G401 (cell line): ENCODE results near the gene SLC22A12. TPM values are rescaled to one million over a fixed set of nuclear protein-coding genes. Genes with fewer than 3 reads are reported as not detected.
"Not testable (repeated sequence)": the region's sequence is repeated elsewhere in the genome, so short reads cannot be mapped to it uniquely, and the experiment has no call there.

Source experiments
- DNase-seq: peaks from one replicate; pipeline ENCODE4 v3.0.0-alpha.2; 2015; ENCODE audit warnings: low spot score
- in situ Hi-C: cut with HindIII; loops from 2 replicates; pipeline ENCODE4 v1.10.0; 2016; ENCODE audit warnings: low sequenced_read_pairs, mixed read lengths
- total RNA-seq: library from RNA; depleted of rRNA; stranded (reverse); fragments of >200 nt; shearing (Covaris generic); gene quantifications from 2 replicates; pipeline ENCODE4 v1.2.3, GENCODE V29; 2014

Gene SLC22A12
- total RNA-seq, 1 experiment from 2014 or later: not detected

DNA sequence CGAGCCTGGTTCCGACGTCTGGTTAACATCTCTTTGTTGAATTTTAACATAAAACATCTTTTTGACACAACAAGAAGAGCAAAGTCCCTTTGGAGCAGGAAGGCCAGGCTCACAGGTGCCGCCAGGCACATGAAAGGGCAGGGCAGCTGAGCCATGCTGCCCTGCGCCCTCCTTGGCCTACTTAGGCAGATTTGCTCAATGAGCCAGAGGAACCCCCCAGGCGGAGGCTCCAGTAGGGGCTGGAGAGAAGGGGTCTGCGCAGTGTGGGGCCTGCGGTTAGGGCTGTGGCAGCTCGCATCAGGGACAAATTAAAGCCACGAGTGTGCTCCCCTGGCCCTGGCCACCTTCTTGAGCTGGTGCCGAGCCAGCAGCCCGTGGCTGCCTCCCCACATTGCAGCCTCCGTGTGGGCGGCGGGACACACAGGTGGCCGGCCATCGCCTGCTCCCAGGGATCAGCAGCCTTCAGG is 9.9 kb upstream of the SLC22A12 start:
- DNase-seq: no peak
- in situ Hi-C loops: no loop called here

DNA sequence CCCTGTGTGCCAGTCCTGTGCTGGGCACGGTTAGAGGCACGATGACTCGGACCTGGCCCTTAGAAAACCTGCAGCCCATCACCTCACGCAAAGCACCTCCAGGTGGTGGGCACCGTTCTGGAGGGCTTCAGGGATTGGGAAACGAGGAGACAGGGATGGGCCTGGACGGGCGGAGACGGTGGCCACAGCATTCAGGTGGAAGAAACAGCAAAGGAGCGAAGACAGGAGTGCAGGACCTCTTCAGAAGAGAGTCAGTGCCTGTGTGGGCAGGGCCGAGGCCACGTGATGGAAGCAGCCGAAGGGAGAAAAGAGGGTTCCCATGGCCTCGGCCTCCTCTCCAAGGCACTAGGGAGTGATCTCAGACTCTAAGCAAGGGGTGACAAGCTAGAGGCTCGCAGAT is 8.1 kb upstream of the SLC22A12 start:
- no peak for DNase-seq
- in situ Hi-C loops: no loop called here

DNA sequence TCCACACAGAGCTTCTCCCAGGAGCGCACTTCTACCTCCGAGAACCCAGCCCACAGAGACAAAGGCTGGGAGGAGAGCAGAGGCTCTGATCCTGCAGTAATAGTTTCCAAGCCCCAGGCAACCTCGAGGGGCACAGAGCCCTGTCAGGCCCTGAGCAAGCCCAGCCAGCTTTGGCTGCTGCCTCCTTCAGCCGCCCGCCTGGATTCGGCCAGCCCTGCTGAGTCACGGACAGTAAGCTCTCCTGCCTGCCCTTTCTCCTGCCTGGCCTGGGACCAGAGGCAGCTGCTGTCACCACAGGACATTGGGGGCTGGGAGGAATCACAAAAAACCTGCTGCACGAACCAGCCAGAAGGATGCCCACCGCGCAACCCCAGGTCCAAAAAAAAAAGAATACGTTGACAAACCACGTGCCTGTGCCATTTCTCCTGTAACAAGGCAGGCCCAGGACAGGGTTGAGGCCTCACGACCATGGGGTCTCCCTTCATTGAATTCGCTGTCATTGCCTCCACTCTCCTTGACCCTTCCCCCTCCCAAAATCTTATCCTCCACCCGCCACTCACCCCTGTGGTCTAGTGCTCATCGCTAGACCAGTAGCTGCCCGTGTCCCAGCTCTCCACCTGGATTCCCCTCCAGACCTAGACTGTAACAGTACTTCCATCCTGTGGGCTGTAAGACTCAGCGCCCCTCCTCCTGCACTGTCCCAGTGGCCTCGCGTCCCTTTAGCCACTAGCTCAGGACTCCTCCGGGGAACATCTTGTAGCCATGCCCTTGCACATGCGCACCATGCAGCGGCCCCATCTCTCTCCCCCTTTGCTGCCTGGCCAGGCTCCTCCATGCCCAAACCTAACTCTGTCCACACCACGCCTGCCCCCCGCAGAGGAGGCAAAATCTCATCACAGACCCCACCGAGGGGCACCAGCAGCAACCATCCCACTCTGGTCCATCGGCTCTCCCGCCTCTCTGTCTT is 7.4 kb upstream of the SLC22A12 start:
- in situ Hi-C loops: no loop called here
- DNase-seq: peak; percentile 85

DNA sequence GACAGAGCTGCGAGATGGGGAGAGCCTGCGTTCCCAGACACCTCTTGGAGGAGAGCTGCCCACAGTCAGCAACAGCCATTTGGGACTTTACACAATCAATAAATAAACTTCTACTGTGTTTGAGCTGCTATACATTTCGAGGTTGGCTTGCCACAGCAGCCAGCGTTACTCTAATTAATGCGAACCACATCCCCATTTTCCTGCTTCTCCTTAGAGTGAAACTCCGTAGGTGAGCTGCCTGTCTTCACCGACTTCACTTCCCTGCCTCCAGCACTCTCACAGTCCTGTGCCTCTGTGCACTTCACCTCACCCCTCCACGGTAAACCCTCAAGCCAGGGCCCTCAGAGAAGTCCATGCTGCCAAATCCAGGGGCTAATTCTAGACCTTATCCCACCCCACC is 5.9 kb upstream of the SLC22A12 start:
- DNase-seq: peak; percentile 54
- in situ Hi-C loops: no loop called here

DNA sequence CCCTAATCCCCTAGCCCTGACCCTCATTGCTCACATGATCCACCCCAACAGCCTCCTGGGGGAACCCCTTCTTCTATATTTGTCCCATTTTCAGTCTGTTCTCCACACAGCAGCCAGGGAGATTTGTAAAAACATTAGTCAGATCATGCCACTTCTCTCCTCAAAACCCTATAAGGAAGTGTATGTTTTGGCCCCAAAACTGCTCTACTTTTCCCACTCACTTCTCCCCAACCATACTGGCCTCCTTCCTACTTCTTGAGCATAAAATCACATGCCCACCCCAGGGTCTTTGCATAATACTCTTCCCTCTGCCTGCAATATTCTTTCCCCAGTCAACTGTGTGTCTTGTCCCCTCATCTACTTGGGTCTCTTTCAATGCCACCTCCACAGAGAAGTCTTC is 4.7 kb upstream of the SLC22A12 start:
- in situ Hi-C loops: no loop called here
- no peak for DNase-seq

DNA sequence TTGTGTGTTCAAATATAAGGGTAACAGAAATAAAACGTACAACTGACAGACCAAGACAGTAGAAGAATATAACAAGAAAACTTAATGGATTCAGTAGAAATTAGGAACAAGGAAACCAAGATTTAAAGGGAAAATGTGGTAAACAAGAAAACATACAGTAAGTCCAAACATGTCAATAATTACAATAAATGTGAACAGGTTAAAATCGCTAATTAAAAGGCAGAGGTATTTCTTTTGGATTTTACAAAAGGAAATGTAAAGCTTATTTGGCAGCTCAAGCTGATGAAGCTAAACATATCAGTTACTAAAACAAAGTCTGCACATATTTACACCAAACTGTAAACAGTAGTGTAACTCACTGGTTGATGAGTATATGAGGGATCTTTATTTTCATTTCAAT is 2.3 kb upstream of the SLC22A12 start:
- in situ Hi-C loops: no loop called here
- DNase-seq: no peak

DNA sequence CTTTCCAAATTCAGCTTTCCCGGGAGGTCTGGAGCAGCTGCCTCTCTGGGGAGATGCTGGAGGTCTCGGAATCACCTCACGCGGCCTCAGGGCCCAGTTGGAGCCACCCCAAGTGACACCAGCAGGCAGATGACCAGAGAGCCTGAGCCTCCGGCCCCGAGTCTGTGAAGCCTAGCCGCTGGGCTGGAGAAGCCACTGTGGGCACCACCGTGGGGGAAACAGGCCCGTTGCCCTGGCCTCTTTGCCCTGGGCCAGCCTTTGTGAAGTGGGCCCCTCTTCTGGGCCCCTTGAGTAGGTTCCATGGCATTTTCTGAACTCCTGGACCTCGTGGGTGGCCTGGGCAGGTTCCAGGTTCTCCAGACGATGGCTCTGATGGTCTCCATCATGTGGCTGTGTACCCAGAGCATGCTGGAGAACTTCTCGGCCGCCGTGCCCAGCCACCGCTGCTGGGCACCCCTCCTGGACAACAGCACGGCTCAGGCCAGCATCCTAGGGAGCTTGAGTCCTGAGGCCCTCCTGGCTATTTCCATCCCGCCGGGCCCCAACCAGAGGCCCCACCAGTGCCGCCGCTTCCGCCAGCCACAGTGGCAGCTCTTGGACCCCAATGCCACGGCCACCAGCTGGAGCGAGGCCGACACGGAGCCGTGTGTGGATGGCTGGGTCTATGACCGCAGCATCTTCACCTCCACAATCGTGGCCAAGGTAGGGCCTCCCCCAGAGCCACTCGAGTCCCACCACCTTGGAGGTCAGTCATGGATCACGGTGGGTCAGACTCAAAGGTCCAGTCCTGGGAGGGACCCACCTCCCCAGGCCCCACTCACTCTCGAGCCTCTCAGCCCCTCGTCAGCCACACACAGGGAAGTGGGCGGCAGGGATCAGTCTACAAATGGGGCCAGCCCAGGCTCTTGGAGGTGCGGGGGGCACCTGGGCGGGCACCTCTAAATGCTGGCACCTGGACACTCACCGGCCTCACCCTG is 525 bp downstream of the SLC22A12 start:
- DNase-seq: no peak
- in situ Hi-C loops: no loop called here

DNA sequence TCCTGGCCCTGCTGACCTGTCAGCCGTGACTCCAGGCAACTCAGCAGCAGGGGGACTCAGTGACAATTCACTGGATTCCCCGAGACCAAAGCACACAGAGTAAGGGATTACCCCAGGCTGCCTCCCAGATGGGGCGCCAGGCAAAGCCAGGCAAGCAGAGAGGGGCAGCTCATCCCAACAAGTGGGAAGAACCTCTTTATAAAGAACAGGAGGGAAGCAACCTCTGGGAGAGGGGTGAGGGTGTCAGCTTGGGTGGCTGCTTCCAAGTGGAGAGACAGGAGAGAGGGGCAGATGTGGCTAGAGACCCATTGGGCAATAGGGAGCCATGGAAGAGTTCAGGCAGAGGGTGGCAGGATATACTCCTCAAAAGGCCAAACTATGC is 1.2 kb downstream of the SLC22A12 start:
- in situ Hi-C loops: no loop called here
- no peak for DNase-seq

DNA sequence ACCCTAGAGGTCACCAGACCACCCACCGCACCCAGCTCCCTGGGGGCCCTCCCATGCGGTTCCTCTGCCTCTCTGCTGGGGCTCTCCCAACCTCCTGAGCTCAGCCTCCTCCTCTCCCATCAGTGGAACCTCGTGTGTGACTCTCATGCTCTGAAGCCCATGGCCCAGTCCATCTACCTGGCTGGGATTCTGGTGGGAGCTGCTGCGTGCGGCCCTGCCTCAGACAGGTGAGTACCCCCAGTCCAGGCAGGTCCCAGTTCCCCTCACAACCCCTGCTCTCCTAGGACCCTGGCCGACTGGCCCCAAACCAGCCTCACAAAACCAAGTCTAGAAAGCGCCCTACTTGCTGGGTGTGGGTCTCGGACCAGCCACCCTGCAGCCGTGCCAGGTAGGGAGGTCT is 1.6 kb downstream of the SLC22A12 start:
- in situ Hi-C loops: no loop called here
- no peak for DNase-seq

DNA sequence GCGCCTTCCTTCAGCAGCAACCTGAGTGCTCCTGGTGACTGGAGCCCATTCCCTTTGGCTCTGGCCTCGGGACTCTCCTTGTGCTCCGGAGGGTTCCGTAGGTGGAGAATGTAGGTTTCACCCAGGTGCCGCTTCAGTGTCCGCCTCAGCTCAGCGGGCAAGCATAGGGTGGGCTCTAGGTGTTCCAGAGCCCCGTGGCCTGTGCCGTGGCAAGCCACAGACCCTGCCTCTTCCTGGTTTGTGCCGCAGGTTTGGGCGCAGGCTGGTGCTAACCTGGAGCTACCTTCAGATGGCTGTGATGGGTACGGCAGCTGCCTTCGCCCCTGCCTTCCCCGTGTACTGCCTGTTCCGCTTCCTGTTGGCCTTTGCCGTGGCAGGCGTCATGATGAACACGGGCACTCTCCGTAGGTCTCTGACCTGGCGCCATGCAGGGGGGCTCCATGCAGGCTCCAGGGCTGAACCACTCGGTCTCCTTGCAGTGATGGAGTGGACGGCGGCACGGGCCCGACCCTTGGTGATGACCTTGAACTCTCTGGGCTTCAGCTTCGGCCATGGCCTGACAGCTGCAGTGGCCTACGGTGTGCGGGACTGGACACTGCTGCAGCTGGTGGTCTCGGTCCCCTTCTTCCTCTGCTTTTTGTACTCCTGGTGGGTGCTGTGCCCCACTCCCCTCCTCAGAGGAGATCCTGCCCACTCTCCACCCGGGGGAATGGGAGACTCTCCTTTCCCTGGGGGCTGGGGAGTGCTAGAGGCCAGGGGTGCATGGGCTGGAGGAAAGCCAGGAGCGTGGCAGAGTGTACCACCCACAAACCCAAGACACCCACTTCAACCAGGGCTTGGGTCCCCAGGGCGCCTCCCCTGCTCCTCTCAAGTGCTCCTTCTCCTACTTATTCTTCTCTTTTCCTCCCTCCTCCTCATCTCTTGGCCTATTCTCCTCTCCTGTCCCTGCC is 2.4 kb downstream of the SLC22A12 start:
- no peak for DNase-seq
- in situ Hi-C loops: no loop called here

DNA sequence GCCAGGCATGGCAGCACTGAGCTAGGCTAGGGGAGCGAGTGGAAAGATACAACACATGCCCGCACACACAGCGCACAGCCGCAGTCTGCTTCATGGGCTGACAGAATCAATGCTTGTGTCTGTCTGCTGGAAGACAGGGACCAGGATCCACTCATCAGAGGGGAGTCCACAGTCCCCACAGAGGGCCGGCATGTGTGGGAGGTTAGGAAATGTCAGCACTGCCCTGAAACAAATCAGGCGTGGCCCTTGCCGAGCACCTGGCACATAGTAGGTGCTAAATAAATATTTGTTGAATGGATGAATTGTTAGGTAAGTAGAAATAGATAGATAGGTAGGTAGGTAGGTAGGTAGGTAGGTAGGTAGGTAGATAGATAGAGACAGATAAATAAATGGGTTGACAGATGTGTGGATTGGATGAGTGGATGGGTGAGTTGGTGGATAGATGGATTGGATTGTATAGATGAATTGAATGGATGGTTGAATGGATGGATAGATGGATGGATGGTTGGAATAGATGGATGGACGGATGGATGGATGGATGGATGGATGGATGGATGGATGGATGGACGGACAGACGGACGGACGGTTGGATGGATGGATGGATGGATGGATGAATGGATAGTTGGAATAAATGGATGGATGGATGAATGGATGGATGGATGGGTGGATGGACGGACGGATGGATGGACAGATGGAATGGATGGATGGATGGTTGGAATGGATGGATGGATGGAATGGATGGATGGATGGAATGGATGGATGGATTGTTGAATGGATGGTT is 3.3 kb downstream of the SLC22A12 start:
- in situ Hi-C loops: no loop called here

DNA sequence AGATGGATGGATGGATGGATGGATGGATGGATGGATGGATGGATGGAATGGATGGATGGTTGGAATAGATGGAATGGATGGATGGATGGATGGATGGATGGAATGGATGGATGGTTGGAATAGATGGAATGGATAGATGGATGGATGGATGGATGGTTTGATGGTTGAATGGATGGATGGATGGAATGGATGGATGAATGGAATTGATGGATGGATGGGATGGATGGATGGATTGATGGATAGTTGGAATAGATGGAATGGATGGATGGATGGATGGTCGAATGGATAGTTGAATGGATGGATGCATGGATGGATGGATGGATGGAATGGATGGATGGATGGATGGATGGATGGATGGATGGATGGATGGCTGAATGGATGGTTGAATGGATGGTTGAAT is 4.9 kb downstream of the SLC22A12 start:
- in situ Hi-C loops, DNase-seq: not testable (repeated sequence)

More for the DNA sequence above, 3.3 kb downstream of the SLC22A12 start:
- DNase-seq: no peak

DNA sequence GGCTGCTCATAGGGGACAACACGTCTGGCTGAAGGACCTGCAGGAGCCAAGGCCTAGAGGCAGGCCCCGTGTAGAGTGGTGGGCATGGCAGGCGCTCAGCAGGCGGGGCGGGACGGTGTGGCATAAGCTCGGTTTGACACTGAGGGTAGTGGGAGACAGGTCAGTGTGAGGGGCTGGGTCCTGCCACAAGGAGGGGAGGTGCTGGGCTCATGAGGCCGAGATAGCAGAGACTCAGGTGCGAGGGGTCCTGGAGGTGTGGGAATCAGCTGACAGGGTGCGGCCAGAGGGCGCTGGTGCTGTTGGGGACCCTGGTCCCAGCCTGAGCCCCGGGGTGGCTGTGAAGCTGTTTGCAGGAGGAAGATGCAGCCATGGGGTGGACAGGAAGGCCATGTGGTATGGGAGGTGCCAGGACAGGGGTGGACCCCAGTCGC is 6.7 kb downstream of the SLC22A12 start:
- no peak for DNase-seq
- in situ Hi-C loops: no loop called here

DNA sequence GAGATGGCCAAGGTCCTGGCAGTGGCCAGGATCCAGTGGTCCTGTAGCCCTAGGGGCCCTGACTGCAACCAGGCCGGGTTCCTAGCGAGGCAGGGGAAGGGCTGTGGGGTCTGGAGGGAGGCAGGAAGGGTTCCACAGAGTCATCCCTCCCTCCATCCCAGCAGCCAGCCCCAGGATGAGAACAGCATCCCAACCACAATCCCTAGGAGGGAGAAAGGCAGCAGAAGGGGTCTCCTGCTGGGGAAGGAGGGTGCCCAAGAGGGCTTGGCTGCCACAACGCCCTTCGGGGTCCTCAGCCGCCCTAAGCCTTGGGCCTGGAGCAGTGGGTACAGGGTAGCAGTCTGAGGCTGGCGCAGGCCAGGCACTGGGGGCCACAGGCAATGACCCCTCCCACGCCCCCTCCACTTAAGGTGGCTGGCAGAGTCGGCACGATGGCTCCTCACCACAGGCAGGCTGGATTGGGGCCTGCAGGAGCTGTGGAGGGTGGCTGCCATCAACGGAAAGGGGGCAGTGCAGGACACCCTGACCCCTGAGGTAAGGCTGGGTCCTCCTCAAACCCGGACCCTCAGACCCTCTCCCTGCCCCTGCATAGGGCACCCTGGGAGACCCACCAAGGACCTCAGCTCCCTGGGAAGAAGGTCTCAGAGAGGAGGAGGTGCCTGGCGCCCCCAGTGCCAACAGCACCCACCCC is 7.2 kb downstream of the SLC22A12 start:
- in situ Hi-C loops: no loop called here
- DNase-seq: no peak

DNA sequence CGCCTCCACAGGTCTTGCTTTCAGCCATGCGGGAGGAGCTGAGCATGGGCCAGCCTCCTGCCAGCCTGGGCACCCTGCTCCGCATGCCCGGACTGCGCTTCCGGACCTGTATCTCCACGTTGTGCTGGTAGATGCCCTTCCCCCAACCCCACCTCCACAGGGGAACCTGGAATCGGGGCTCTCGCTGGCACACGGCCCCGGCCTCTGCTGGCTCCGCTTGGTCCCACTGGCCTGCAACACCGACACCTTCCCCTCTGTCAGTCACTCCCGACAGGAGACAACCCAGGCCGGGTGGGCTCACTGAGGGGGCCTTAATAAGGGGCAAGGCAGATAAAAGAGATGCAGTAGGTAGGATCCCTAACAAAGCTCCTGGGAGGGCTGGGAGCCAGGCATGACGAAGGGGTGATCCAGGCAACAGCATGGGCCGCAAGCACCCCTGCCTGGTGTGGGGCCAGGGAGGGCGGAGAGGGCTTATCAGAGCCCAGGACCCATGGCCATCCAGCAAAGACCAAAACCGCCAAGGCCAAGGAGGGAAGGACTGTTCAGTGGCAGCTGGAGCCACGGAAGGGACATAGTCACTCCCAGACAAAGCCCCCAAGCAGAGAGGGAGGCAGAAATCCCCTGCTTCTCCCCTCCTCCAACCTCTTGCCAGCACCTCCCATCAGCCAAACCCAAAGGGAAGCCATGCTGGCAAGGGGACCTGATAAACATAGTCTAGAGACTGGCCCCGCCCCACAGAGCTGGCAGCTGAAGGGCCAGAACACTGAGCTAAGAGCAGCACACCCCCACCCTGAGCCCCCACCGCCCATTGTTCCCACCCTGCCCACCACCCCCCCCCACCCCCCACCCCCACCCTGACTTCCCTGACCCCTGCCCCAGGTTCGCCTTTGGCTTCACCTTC is 8.0 kb downstream of the SLC22A12 start:
- no peak for DNase-seq
- in situ Hi-C loops: no loop called here

DNA sequence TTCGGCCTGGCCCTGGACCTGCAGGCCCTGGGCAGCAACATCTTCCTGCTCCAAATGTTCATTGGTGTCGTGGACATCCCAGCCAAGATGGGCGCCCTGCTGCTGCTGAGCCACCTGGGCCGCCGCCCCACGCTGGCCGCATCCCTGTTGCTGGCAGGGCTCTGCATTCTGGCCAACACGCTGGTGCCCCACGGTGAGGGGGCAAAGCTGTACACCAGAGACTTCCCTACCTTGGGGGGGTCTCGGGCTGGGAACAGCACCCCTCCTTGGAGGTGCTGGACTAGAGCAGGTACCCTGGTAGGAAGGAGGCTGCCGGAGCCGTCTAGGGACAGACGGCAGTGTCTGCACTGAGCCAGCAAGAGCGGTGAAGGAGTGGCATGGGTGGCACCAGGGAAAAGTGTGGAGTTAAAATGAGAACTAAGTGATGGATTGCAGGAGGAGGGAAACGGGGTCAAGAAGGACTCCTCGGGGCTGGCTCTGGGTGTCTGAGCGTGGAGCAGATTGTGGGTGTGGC is 8.7 kb downstream of the SLC22A12 start:
- in situ Hi-C loops: no loop called here
- no peak for DNase-seq
